Sigmoid colon (tissue), 7 donors: ENCODE results near the gene PGAP6. TPM values are rescaled to one million over a fixed set of nuclear protein-coding genes. Genes with fewer than 3 reads are reported as not detected.

ENCODE experiments used
- DNase-seq: peaks from one replicate; pipeline ENCODE4 v3.0.0-alpha.2; 2019
- H3K27ac ChIP-seq, 4 donors: fragments of 200-600 bp; sonication (generic); one replicate each; pipeline ENCODE4 v1.5.1; 2016 to 2019; ENCODE audit warnings: mild to moderate bottlenecking in 1 of 4
- H3K27me3 ChIP-seq, 3 donors: fragments of 200-600 bp; sonication (generic); one replicate each; pipeline ENCODE4 v1.5.1; 2019; ENCODE audit warnings: mild to moderate bottlenecking in 1 of 3
- H3K36me3 ChIP-seq, 4 donors: fragments of 200-600 bp; sonication (generic); one replicate each; pipeline ENCODE4 v1.5.1; 2016 to 2019
- H3K4me1 ChIP-seq, 4 donors: fragments of 200-600 bp; sonication (generic); one replicate each; pipeline ENCODE4 v1.5.1; 2017 to 2019
- H3K4me3 ChIP-seq, 4 donors: fragments of 200-600 bp; sonication (generic); one replicate each; pipeline ENCODE4 v1.5.1; 2017 to 2019; ENCODE audit warnings: mild to moderate bottlenecking in 2 of 4, moderate library complexity in 1 of 4
- H3K9me3 ChIP-seq, 4 donors: fragments of 200-600 bp in 3 of 4; sonication (generic) in 3 of 4; one replicate each; pipeline versions ENCODE4 v1.5.1 to v1.6.1; 2013 to 2019
- CTCF ChIP-seq, 4 experiments: fragments of 450-650 bp in 3 of 4; fragments of 200-600 bp in 1 of 4; IDR thresholded peaks; one replicate each; pipeline ENCODE4 v1.5.1; 2016 to 2019; ENCODE audit warnings: antibody characterized with exemption in 4 of 4, mild to moderate bottlenecking in 3 of 4, moderate library complexity in 2 of 4
- EP300 ChIP-seq, 4 donors: sonication (generic); formaldehyde crosslinking; IDR thresholded peaks; one replicate each; pipeline ENCODE4 v1.6.1; 2017; ENCODE audit warnings: antibody characterized with exemption in 4 of 4
- POLR2A ChIP-seq, 2 donors: fragments of 450-650 bp; IDR thresholded peaks; one replicate each; pipeline ENCODE4 v1.6.1; 2016; ENCODE audit warnings: antibody characterized with exemption in 2 of 2, mild to moderate bottlenecking in 2 of 2, moderate library complexity in 2 of 2
- POLR2AphosphoS5 ChIP-seq, 4 donors: sonication (generic); formaldehyde crosslinking; IDR thresholded peaks; one replicate each; pipeline ENCODE4 v1.6.1; 2017; ENCODE audit warnings: antibody characterized with exemption in 4 of 4
- WGBS, 2 donors: extraction: QIAGEN DNeasy Blood & Tissue Kit; methylation state at CpG; one replicate each; pipeline ENCODE4 v1.1.7; 2013; 5-methylcytosine and 5-hydroxymethylcytosine counted together
- intact Hi-C: fragments of 100-400 bp; cut with DNase I; formaldehyde crosslinking; loops from one replicate; pipeline ENCODE4 v1.15.1; 2023
- polyA plus RNA-seq, 3 donors: library from polyadenylated mRNA; stranded (reverse); fragments of 200-250 nt; gene quantifications; one replicate each; pipeline ENCODE4 v1.2.3, GENCODE V29; 2013
- total RNA-seq, 4 donors: library from RNA; depleted of rRNA; stranded (reverse); fragments of >200 nt; gene quantifications; one replicate each; pipeline ENCODE4 v1.1.0, GENCODE V29; 2016
- donor health status: healthy with polysubstance abuse.
- donor health status: Bipolar disorder and iron deficiency.
- donor health status: healthy.

PGAP6 gene
- total and polyA plus RNA-seq, 7 donors, result 20.7 to 109 (median 26.6) TPM

DNA sequence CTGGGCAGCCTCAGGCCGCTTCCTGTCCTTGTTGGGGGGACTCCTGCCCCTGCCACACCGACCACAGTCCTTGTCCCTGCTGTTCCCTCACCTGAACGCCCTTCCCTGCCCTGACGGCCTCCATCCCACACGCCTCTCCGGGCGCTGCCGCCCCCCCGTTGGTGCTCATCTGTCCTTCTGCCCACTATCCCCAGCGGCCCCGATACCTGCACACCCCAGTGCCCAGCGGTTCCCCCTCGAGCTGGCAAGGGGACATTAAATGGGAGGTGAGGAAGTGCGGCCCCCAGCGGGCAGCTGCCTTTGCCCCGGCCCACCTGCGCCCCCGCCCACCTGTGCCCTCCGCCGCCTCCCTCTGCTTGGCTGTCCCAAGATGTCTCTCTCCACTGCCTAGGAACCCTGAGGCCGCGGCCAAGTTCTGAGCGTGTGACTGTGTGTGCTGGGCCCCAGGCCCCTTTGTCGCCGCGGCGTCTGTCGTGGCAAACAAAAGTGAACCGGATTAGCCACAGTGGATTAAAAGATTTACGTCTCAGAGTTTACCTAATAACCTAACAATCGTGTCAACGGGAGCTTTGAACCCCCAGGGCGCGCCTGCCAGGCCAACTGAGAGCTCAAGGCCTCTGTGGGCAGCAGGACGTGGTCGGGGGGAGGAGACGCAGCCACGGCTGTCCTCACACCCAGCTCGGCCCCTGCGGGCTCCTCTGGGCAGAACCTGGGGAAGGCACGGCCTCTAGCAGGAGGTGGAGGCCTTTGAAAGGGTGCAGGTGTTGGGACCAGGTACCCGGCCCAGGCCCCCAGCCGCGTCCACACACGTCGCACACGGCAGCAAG, 21.7 kb downstream of the PGAP6 start:
- Histone ChIP-seq H3K36me3 (no peaks in the 10 kb centered on the region), H3K4me1 (no peaks in the 10 kb centered on the region), H3K9me3 (no peaks in the 10 kb centered on the region), H3K27ac (no peak overlapping the region), H3K4me3 (no peak overlapping the region), H3K27me3 (peaks cover 0 to 20% (median 13%) of the 10 kb centered on the region in 3 donors)
- 91 to 93% methylated on average over 47 of the region's 47 CpGs for WGBS, 2 donors
- no peak for TF ChIP-seq POLR2AphosphoS5 (IDR thresholded peaks at IDR 0.05)
- no peak for TF ChIP-seq POLR2A (IDR thresholded peaks at IDR 0.05)
- no peak for TF ChIP-seq EP300 (IDR thresholded peaks at IDR 0.05)
- no peak for TF ChIP-seq CTCF (IDR thresholded peaks at IDR 0.05)
- intact Hi-C loops, result no loop called here
- no peak for DNase-seq

DNA sequence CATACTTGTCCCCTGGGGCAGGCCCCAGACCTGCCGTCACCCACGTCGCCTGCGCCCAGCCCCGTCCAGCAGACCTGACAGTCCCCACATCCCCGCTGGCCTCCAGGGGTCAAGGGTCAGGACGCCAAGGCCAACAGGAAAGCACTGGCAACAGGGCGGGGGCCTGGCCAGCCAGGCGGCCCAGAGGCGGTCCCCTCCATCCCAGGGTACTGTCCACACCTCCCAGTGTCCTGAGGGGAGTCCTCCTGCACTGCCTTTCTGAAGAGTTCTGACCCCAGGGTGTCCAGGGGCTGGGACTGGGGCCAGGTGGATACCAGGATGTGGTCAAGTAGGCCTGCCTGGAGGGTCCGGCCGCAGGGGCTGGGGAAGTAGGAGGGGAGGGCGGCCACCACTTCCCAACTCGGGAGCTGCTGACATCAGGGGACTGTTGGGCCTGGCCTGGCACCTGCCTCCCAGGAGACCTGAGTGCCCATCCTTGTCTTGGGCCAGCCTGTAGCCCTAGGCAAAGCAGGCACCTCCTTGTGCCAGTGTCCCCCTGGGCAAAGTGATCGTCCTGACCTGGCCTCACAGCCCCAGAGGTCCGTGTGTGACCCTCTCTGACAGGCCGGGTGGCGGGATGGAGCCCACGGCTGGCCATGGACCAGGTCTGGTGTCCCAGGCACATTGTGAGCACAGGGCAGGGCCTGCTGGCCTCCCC, 22.6 kb downstream of the PGAP6 start:
- intact Hi-C loops, result no loop called here
- TF ChIP-seq CTCF (IDR thresholded peaks at IDR 0.05) (no peak), POLR2AphosphoS5 (IDR thresholded peaks at IDR 0.05) (no peak), POLR2A (IDR thresholded peaks at IDR 0.05) (no peak), EP300 (IDR thresholded peaks at IDR 0.05) (no peak)

DNA sequence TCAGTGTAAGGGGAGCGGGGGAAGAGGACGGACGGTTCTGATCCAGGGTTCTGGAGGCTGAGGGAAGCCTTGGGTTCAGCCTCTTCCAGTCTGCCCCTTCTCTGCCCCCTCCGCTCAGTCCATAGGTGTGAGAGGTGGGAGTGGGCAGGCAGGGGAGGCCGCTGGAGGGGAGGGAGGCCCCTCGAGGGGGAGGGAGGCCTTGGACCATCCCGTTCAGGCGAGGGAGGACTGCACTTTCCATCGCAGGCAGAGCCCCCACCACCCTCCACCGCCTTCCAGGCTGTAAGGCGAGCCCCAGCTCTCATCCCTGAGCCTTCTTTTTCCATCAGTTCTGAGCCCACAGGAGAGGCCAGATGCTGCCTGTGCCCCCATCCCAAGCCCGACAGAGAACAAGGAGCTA, 25.0 kb downstream of the PGAP6 start:
- TF ChIP-seq POLR2AphosphoS5 (IDR thresholded peaks at IDR 0.05) (no peak), EP300 (IDR thresholded peaks at IDR 0.05) (no peak), POLR2A (IDR thresholded peaks at IDR 0.05) (no peak), CTCF (IDR thresholded peaks at IDR 0.05) (no peak)
- Histone ChIP-seq H3K9me3 (no peaks in the 10 kb centered on the region), H3K4me1 (peaks cover 0 to 10% (median 4%) of the 10 kb centered on the region in 4 donors), H3K27ac (no peak overlapping the region), H3K27me3 (no peaks in the 10 kb centered on the region), H3K36me3 (no peaks in the 10 kb centered on the region), H3K4me3 (no peak overlapping the region)
- intact Hi-C loops, result no loop called here
- no peak for DNase-seq
- WGBS, 2 donors, result 84 to 86% methylated on average over 12 of the region's 12 CpGs

More for the DNA sequence above, 22.6 kb downstream of the PGAP6 start:
- Histone ChIP-seq H3K27me3 (peaks cover 0 to 13% (median 7%) of the 10 kb centered on the region in 3 donors), H3K4me3 (no peak overlapping the region), H3K9me3 (no peaks in the 10 kb centered on the region), H3K27ac (no peak overlapping the region), H3K36me3 (no peaks in the 10 kb centered on the region), H3K4me1 (no peaks in the 10 kb centered on the region)
- DNase-seq, result peak; percentile 61
- WGBS, 2 donors, result 60 to 77% methylated on average over 19 of the region's 19 CpGs

- H3K4me1 ChIP-seq, result peaks cover 0 to 17% (median 13%) of the 10 kb centered on the region in 4 donors
- TF ChIP-seq CTCF (IDR thresholded peaks at IDR 0.05) (no peak), POLR2A (IDR thresholded peaks at IDR 0.05) (no peak), EP300 (IDR thresholded peaks at IDR 0.05) (no peak), POLR2AphosphoS5 (IDR thresholded peaks at IDR 0.05) (no peak)
- no peak for DNase-seq
- 71 to 88% methylated on average over 10 of the region's 10 CpGs for WGBS, 2 donors
- no peak overlapping the region for H3K4me3 ChIP-seq
- H3K9me3 ChIP-seq, result no peaks in the 10 kb centered on the region
- peaks cover 0 to 5% (median 0%) of the 10 kb centered on the region in 4 donors for H3K36me3 ChIP-seq
- H3K27ac ChIP-seq, result no peak overlapping the region
- H3K27me3 ChIP-seq, result no peaks in the 10 kb centered on the region
- intact Hi-C loops, result no loop called here
These were observed 26.8 kb downstream of the PGAP6 start for GRCh38 chr16:354971-355461.
